Activated T-cell treated with anti-CD3 and anti-CD28 coated beads, Interleukin-2, amount 50 U/mL, for 48 hours (primary cell): ENCODE measurements around the gene HOXC13.

Source experiments
- DNase-seq, 2 experiments: peaks; one replicate each; pipeline ENCODE4 v3.0.0-alpha.2; 2020

HOXC13 gene

DNA sequence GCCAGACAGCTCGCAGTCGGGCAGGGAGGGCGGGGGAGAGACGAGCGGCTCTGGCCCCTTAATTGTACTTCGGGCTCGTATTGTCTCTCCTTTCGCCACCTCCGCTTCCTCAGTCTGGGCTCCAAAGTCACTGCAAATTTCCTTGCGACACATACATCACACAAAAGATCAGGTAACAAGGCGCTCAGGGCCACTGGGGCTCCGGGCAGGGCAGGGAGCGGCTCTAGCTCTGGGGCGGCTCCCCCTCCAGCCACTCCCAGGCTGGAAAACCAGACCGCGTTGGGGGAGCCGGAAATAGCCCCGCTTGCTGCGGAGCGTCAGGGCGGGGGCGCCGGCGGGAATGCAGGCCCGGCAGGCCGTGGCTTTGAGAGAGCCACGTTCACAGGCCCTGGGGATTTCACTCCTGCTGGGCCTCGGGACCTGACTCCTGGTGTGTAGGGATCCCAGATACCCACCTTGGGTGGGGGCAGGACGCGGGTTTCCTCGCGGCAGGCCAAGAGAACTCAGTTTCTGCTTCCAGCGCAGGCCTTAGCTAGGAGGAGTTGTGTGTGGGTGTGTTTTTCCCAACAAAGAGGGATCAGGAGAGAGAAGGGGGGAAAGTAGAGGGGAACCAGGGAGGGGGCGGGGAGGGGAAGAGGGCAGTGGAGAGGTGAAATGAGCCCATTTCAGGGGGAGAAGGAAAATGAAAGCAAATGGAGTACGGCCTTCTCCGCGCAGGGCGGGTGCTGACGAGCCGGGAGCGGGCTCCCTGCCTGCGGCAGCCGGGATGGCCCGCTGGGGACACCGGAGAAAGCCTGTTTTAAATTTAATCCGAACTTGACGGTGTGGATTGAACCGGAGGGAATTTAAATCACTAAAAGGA is 57.0 kb downstream of the HOXC13 start:
- no peak for DNase-seq
